ENCODE measurements around the gene UBE2C. TPM values are rescaled to one million over a fixed set of nuclear protein-coding genes. Genes with fewer than 3 reads are reported as not detected.
A peak's percentile ranks its signal among the peaks of the same experiment; 100 is the strongest.
"Not testable (repeated sequence)": the region's sequence is repeated elsewhere in the genome, so short reads cannot be mapped to it uniquely, and the experiment has no call there.

The UBE2C gene
- total and polyA plus RNA-seq, 2 donors: 2.2 to 15.6 TPM

DNA sequence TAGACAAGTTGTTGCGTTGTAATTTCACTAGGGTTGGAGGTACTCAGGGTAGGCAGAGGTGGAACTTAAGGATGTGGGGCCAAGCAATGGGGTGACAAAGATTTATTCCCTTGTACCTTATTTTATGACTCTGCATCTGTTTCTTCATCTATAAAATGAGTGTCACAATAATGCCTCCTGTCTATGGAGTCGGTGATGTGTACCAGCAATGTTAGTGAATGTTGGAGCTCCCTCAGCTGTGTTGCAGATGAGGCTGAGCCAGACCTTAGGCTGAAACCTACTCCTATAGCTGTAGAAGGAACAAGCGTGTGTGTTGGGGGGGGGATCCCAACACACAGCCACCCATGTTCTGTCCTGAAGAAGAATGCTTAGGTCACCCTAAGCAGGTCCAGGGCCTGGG, 4.5 kb downstream of the UBE2C start:
- no peak overlapping the region for H3K27ac ChIP-seq (ENCODE audit: low read depth)
- DNase-seq (ENCODE audit: extremely low spot score): no peak
- WGBS: 68% methylated on average over 3 of the region's 3 CpGs
- no peaks in the 10 kb centered on the region for H3K4me1 ChIP-seq (ENCODE audit: insufficient read depth)
- no peaks in the 10 kb centered on the region for H3K36me3 ChIP-seq (ENCODE audit: insufficient read depth)
- no peak overlapping the region for H3K4me3 ChIP-seq (ENCODE audit: low read depth, low read length)

- H3K36me3 ChIP-seq (ENCODE audit: insufficient read depth): no peaks in the 10 kb centered on the region
- peak overlapping the region; percentile 61 for H3K27ac ChIP-seq (ENCODE audit: low read depth)
- 46% methylated on average over 9 of the region's 9 CpGs for WGBS
- H3K4me3 ChIP-seq (ENCODE audit: low read depth, low read length): no peak overlapping the region
- H3K4me1 ChIP-seq (ENCODE audit: insufficient read depth): no peaks in the 10 kb centered on the region
- DNase-seq (ENCODE audit: extremely low spot score): no peak
Measured at GRCh38 chr20:45817376-45818194, 5.1 kb downstream of the UBE2C start.

DNA sequence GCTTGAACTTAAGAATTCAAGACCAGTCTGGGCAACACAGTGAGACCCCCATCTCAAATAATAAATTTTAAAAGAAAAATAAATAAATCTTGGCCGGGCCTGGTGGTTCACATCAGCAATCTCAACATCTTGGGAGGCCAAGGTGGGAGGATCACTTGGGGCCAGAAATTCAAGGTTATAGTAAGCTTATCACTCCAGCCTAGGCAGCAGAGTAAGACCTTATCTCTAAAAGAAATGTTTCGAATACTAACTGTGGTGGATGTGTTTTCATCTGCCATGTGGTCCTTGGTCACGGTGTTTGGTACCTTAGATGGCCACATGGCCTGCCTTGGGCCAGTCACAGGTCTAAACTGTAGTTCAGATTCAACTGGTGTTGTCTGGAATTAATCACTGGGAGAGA, 5.8 kb downstream of the UBE2C start:
- no peak overlapping the region for H3K27ac ChIP-seq (ENCODE audit: low read depth)
- 74% methylated on average over 3 of the region's 3 CpGs for WGBS
- DNase-seq (ENCODE audit: extremely low spot score): no peak

GRCh38 chr20:45819466-45819865, 7.0 kb downstream of the UBE2C start:
- no peak overlapping the region for H3K4me3 ChIP-seq (ENCODE audit: low read depth, low read length)
- no peaks in the 10 kb centered on the region for H3K4me1 ChIP-seq (ENCODE audit: insufficient read depth)
- 98% methylated on average over 4 of the region's 4 CpGs for WGBS
- no peak for DNase-seq (ENCODE audit: extremely low spot score)
- H3K36me3 ChIP-seq (ENCODE audit: insufficient read depth): no peaks in the 10 kb centered on the region
- no peak overlapping the region for H3K27ac ChIP-seq (ENCODE audit: low read depth)

More for the DNA sequence above, 5.8 kb downstream of the UBE2C start:
- Histone ChIP-seq H3K4me1 (ENCODE audit: insufficient read depth) (no peaks in the 10 kb centered on the region), H3K4me3 (ENCODE audit: low read depth, low read length) (no peak overlapping the region), H3K36me3 (ENCODE audit: insufficient read depth) (no peaks in the 10 kb centered on the region)

DNA sequence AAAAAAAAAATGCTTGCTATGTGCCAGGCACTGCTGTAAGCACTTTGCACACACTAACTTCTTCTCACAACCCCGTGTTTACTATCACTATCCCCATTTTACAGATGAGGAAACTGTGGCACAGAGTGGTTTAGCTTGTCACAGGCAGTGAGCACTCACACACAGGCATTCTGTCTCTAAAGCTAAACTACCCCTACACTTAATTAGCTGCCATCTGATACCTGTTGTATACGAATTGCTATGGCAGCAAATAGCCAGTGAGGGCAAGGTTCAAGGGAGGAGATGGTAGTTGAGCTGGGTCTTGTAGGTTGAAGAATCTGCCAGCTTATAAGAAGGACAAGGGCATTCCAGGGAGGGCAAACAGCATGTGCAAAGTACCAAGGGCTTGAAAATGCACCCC, 9.5 kb downstream of the UBE2C start:
- WGBS: 74% methylated on average over 2 of the region's 2 CpGs
- H3K4me1 ChIP-seq (ENCODE audit: insufficient read depth): no peaks in the 10 kb centered on the region

DNA sequence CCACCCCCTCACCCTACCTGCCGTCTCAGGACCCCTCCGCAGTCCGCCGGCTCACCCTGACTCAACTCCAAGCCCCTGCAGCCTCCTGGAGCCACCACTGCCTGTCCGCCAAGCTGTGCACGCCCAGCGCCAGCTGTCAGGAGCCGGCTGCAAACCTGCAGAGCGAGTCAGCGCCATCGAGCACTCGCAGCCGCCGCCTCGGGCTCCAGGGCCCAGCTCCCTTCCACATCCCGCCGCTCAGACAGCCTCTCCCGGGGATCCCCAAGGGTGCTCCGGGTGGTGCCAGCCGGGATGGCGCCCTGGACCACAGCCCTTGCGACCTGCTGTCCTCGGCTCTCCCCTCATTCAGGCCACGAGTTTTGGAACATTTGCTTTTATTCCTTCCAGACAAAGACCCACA, 10.4 kb downstream of the UBE2C start:
- DNase-seq (ENCODE audit: extremely low spot score): no peak
- no peaks in the 10 kb centered on the region for H3K4me1 ChIP-seq (ENCODE audit: insufficient read depth)
- no peaks in the 10 kb centered on the region for H3K36me3 ChIP-seq (ENCODE audit: insufficient read depth)
- WGBS: 12% methylated on average over 24 of the region's 24 CpGs
- H3K27ac ChIP-seq (ENCODE audit: low read depth): no peak overlapping the region
- H3K4me3 ChIP-seq (ENCODE audit: low read depth, low read length): no peak overlapping the region

More for the DNA sequence above, 9.5 kb downstream of the UBE2C start:
- DNase-seq (ENCODE audit: extremely low spot score): no peak
- Histone ChIP-seq H3K36me3 (ENCODE audit: insufficient read depth) (no peaks in the 10 kb centered on the region), H3K27ac (ENCODE audit: low read depth) (no peak overlapping the region), H3K4me3 (ENCODE audit: low read depth, low read length) (no peak overlapping the region)

GRCh38 chr20:45823949-45824835, 11.7 kb downstream of the UBE2C start:
- H3K27ac ChIP-seq (ENCODE audit: low read depth): no peak overlapping the region
- no peaks in the 10 kb centered on the region for H3K4me1 ChIP-seq (ENCODE audit: insufficient read depth)
- H3K4me3 ChIP-seq (ENCODE audit: low read depth, low read length): no peak overlapping the region
- WGBS: 18% methylated on average over 57 of the region's 57 CpGs
- no peak for DNase-seq (ENCODE audit: extremely low spot score)
- H3K36me3 ChIP-seq (ENCODE audit: insufficient read depth): no peaks in the 10 kb centered on the region

- H3K36me3 ChIP-seq (ENCODE audit: insufficient read depth): no peaks in the 10 kb centered on the region
- no peak overlapping the region for H3K4me3 ChIP-seq (ENCODE audit: low read depth, low read length)
- H3K4me1 ChIP-seq (ENCODE audit: insufficient read depth): no peaks in the 10 kb centered on the region
- whole genome bisulfite sequencing: 60% methylated on average over 6 of the region's 6 CpGs
- DNase-seq (ENCODE audit: extremely low spot score): no peak
- H3K27ac ChIP-seq (ENCODE audit: low read depth): no peak overlapping the region
Measured at GRCh38 chr20:45826381-45827019, 14.1 kb downstream of the UBE2C start.

- DNase-seq (ENCODE audit: extremely low spot score): no peak
- no peaks in the 10 kb centered on the region for H3K4me1 ChIP-seq (ENCODE audit: insufficient read depth)
- H3K27ac ChIP-seq (ENCODE audit: low read depth): no peak within 1 kb of the TSS
- no peak within 1 kb of the TSS for H3K4me3 ChIP-seq (ENCODE audit: low read depth, low read length)
- WGBS: 85% methylated on average over 8 of the region's 8 CpGs
- no peaks in the 10 kb centered on the region for H3K36me3 ChIP-seq (ENCODE audit: insufficient read depth)
Measured at GRCh38 chr20:45827030-45827652, 14.7 kb downstream of the UBE2C start, which contains the start of gene TNNC2. TSS of gene TNNC2 (minus strand) at chr20:45827312. CDS start at chr20:45827248, 64 bp downstream.

DNA sequence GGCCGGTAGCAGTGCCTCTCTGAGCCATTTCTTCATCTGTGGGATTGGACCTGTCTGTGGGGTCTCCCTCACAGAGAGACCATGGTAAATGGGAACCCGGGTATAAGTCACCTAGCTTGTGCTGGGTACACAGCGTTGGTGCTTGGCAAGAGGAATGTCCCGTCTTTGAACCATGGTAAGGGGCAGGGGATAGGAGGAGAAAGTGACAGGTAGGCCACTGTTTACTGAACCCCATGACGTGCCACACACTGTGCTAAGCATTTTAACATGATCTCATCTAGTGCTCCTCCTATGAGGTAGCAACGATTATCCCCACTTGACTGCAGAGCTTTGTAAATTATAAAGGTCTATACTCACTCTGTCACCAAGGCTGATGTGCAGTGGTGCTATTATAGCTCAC, 15.3 kb downstream of the UBE2C start:
- H3K27ac ChIP-seq (ENCODE audit: low read depth): no peak overlapping the region
- no peaks in the 10 kb centered on the region for H3K36me3 ChIP-seq (ENCODE audit: insufficient read depth)
- no peak overlapping the region for H3K4me3 ChIP-seq (ENCODE audit: low read depth, low read length)
- WGBS: 76% methylated on average over 6 of the region's 6 CpGs
- DNase-seq (ENCODE audit: extremely low spot score): no peak
- H3K4me1 ChIP-seq (ENCODE audit: insufficient read depth): no peaks in the 10 kb centered on the region

- H3K27ac ChIP-seq (ENCODE audit: low read depth): no peak overlapping the region
- H3K36me3 ChIP-seq (ENCODE audit: insufficient read depth): no peaks in the 10 kb centered on the region
- H3K4me3 ChIP-seq (ENCODE audit: low read depth, low read length): no peak overlapping the region
- no peak for DNase-seq (ENCODE audit: extremely low spot score)
- no peaks in the 10 kb centered on the region for H3K4me1 ChIP-seq (ENCODE audit: insufficient read depth)
- WGBS: 20% methylated on average over 2 of the region's 2 CpGs
Measured at GRCh38 chr20:45828589-45828988, 16.1 kb downstream of the UBE2C start.

GRCh38 chr20:45829673-45830106, 17.2 kb downstream of the UBE2C start:
- DNase-seq (ENCODE audit: extremely low spot score); H3K36me3 ChIP-seq (ENCODE audit: insufficient read depth); H3K4me3 ChIP-seq (ENCODE audit: low read depth, low read length); H3K27ac ChIP-seq (ENCODE audit: low read depth); H3K4me1 ChIP-seq (ENCODE audit: insufficient read depth): not testable (repeated sequence)
- 93% methylated on average over 4 of the region's 4 CpGs for WGBS

- WGBS: 81% methylated on average over 4 of the region's 4 CpGs
- Histone ChIP-seq H3K4me1 (ENCODE audit: insufficient read depth) (no peaks in the 10 kb centered on the region), H3K36me3 (ENCODE audit: insufficient read depth) (no peaks in the 10 kb centered on the region), H3K4me3 (ENCODE audit: low read depth, low read length) (no peak overlapping the region), H3K27ac (ENCODE audit: low read depth) (peak overlapping the region; percentile 79)
- DNase-seq (ENCODE audit: extremely low spot score): no peak
Measured at GRCh38 chr20:45832619-45833018, 20.2 kb downstream of the UBE2C start.

Data from urinary bladder (tissue), 4 donors.